DND-41 (cell line): ENCODE measurements around the gene MEGF11.

Source experiments
- ATAC-seq: fragments of 200-7000 bp; cut with Tn5 transposase; 3 replicates; pipeline ENCODE4 v1.9.1; 2021; ENCODE audit warnings: low read depth; ENCODE audit not compliant: insufficient read depth
- DNase-seq: peaks from one replicate; pipeline ENCODE4 v3.0.0-alpha.2; 2020
- H2AFZ ChIP-seq: 2 replicates; pipeline ENCODE4 v1.6.0; 2012; ENCODE audit warnings: low read depth, low read length
- H3K27ac ChIP-seq: 2 replicates; pipeline ENCODE4 v1.5.1; 2012; ENCODE audit warnings: low read length, inconsistent platforms
- H3K27me3 ChIP-seq: fragments of 200-600 bp; sonication (generic); 2 replicates; pipeline ENCODE4 v1.6.0; 2012; ENCODE audit warnings: low read length, mild to moderate bottlenecking, inconsistent platforms; ENCODE audit not compliant: insufficient read depth, poor library complexity
- H3K36me3 ChIP-seq: 2 replicates; pipeline ENCODE4 v1.5.1; 2012; ENCODE audit warnings: low read length, inconsistent platforms; ENCODE audit not compliant: insufficient read depth
- H3K4me1 ChIP-seq: 2 replicates; pipeline ENCODE4 v1.5.1; 2012; ENCODE audit warnings: mild to moderate bottlenecking, low read length; ENCODE audit not compliant: insufficient read depth
- H3K4me2 ChIP-seq: 2 replicates; pipeline ENCODE4 v1.6.0; 2012; ENCODE audit warnings: mild to moderate bottlenecking, moderate library complexity, low read length, inconsistent platforms; ENCODE audit not compliant: insufficient read depth
- H3K4me3 ChIP-seq, 2 experiments: fragments of 200-600 bp in 1 of 2; shearing (Covaris generic) in 1 of 2; 2 replicates each; pipeline ENCODE4 v1.5.1; 2012 to 2016; ENCODE audit warnings: inconsistent platforms in 2 of 2, low read length in 2 of 2, mild to moderate bottlenecking in 2 of 2, low read depth in 1 of 2, moderate library complexity in 1 of 2
- H3K79me2 ChIP-seq: 2 replicates; pipeline ENCODE4 v1.6.0; 2012; ENCODE audit warnings: low read length, inconsistent platforms; ENCODE audit not compliant: insufficient read depth
- H3K9ac ChIP-seq: 2 replicates; pipeline ENCODE4 v1.6.0; 2012; ENCODE audit warnings: low read depth, mild to moderate bottlenecking, inconsistent platforms, low read length, moderate library complexity
- H3K9me3 ChIP-seq: 2 replicates; pipeline ENCODE4 v1.5.1; 2012; ENCODE audit warnings: low read length, moderate library complexity, mild to moderate bottlenecking, inconsistent platforms; ENCODE audit not compliant: insufficient read depth, severe bottlenecking
- H4K20me1 ChIP-seq: 2 replicates; pipeline ENCODE4 v1.6.0; 2012; ENCODE audit warnings: low read length; ENCODE audit not compliant: insufficient read depth
- EZH2 ChIP-seq: IDR thresholded peaks from 3 replicates; pipeline ENCODE4 v1.6.1; 2012; ENCODE audit warnings: borderline replicate concordance, low read depth, mild to moderate bottlenecking, moderate library complexity, low read length, inconsistent platforms; ENCODE audit not compliant: severe bottlenecking
- TF ChIP-seq, protein P1 (sequence below): IDR thresholded peaks from 2 replicates; pipeline ENCODE4 v1.5.1; 2012; ENCODE audit warnings: borderline replicate concordance, low read length, moderate library complexity, mild to moderate bottlenecking; ENCODE audit not compliant: poor library complexity, severe bottlenecking; ENCODE audit errors: extremely low read depth

MEGF11 gene

DNA sequence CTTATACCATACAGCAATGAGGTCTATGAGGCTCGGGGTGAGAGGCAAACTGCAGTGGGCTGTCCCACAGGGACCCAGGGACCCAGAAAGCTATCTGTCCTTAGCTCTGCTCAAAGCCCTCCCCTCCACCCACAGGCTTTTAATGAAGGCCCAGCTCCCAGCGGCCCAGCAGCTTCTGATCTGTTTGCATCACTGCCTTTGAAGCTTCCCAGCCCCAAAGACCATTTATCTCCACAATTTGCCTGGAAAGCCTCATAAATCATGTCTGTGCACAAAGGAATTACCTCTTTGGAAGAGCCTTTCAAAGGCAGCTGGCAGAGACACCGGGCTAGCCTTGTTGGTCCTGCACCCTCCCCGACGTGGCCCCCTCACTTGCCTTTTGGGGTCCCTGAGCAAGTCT lies 260.3 kb downstream of the MEGF11 start:
- peaks cover 11% of the 10 kb centered on the region for H3K27me3 ChIP-seq
- H2AFZ ChIP-seq, result no peak overlapping the region
- H4K20me1 ChIP-seq, result no peaks in the 10 kb centered on the region; the same call in 1 of the 2 replicates
- no peak overlapping the region for H3K9ac ChIP-seq
- TF ChIP-seq EZH2, result no peak
- TF ChIP-seq, protein P1, sequence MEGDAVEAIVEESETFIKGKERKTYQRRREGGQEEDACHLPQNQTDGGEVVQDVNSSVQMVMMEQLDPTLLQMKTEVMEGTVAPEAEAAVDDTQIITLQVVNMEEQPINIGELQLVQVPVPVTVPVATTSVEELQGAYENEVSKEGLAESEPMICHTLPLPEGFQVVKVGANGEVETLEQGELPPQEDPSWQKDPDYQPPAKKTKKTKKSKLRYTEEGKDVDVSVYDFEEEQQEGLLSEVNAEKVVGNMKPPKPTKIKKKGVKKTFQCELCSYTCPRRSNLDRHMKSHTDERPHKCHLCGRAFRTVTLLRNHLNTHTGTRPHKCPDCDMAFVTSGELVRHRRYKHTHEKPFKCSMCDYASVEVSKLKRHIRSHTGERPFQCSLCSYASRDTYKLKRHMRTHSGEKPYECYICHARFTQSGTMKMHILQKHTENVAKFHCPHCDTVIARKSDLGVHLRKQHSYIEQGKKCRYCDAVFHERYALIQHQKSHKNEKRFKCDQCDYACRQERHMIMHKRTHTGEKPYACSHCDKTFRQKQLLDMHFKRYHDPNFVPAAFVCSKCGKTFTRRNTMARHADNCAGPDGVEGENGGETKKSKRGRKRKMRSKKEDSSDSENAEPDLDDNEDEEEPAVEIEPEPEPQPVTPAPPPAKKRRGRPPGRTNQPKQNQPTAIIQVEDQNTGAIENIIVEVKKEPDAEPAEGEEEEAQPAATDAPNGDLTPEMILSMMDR, result no peak
- DNase-seq (no peak), ATAC-seq (no peak)
- no peaks in the 10 kb centered on the region for H3K79me2 ChIP-seq
- no peaks in the 10 kb centered on the region for H3K36me3 ChIP-seq
- H3K27ac ChIP-seq, result no peak overlapping the region
- no peak overlapping the region for H3K4me3 ChIP-seq
- no peaks in the 10 kb centered on the region for H3K4me1 ChIP-seq
- H3K9me3 ChIP-seq, result no peaks in the 10 kb centered on the region
- no peak overlapping the region for H3K4me2 ChIP-seq

DNA sequence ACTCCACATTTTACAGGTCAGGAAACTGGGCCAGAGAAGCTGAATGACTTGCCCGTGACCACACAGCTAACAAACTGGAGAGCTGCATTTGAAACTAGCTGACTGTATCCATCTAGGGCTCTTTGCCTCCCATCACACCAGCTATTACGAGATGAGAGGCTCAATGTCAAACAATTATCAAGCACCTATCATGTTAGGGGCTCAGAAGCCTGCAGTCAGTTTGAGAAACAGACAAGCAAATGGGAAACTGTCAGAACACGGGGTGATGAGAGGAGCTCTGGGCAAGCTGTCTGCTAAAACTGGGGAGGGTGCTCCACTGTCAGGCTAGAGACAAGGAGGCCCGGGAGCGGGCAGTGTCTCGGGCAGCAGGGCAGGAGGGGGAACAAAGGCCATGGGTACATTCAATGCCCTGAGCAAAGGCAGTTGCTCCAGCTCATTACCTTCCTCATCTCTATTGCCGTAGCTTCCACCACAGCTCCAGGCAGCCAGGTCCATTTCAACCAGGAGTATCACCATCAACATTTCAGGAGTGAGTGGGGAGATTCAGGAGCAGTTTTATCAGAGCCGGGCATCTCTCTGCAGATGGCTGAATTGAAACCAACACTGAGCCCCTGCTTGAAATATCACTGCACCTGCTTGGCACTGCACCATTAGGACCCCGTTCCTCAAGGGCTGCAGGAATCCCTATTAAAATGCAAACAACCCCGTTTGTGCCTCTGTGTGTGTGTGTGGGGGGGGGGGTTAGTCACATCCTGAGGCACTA lies 261.6 kb downstream of the MEGF11 start:
- ATAC-seq (no peak), DNase-seq (no peak)
- no peak overlapping the region for H3K4me2 ChIP-seq
- H3K4me1 ChIP-seq, result no peaks in the 10 kb centered on the region
- no peaks in the 10 kb centered on the region for H3K79me2 ChIP-seq
- H3K9ac ChIP-seq, result no peak overlapping the region
- H3K27me3 ChIP-seq, result peaks cover 11% of the 10 kb centered on the region
- no peak overlapping the region for H3K27ac ChIP-seq
- H2AFZ ChIP-seq, result no peak overlapping the region
- no peak overlapping the region for H3K4me3 ChIP-seq
- no peaks in the 10 kb centered on the region; the same call in 1 of the 2 replicates for H4K20me1 ChIP-seq
- H3K9me3 ChIP-seq, result no peaks in the 10 kb centered on the region
- TF ChIP-seq, protein P1, result no peak
- TF ChIP-seq EZH2, result no peak
- H3K36me3 ChIP-seq, result no peaks in the 10 kb centered on the region

DNA sequence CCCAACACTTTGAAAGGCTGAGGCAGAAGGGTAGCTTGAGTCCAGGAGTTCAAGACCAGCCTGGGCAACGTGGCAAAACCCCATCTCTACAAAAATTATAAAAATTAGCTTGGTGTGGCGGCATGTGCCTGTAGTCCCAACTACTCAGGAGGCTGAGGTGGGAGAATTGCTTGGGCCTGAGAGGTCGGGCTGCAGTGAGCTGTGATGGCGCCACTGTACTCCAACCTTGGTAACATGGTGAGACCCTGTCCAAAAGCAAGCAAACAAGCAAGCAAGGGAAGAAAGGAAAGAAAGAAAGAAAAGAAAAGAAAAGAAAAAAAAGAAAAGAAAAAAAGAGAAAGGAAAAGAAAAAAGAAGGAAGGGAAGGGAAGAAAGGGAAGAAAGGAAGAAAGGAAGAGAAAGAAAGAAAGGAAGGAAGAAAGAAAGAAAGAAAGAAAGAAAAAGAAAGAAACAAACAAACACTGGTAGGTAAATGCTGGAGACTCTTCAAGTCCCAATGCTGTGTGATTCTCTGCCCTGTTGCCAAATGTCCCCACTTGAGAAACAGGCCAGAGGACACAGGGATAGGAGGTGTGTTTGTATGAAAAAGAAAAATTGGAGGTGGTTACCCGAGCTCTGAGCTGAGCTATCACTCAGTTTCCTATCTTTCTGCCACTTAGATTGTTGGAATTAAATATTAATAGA lies 263.1 kb downstream of the MEGF11 start:
- TF ChIP-seq EZH2, result no peak
- TF ChIP-seq, protein P1, result no peak
- Histone ChIP-seq H3K9me3 (no peaks in the 10 kb centered on the region), H3K4me1 (no peaks in the 10 kb centered on the region), H3K36me3 (no peaks in the 10 kb centered on the region), H3K9ac (no peak overlapping the region), H3K27ac (no peak overlapping the region), H3K27me3 (peaks cover 8% of the 10 kb centered on the region), H3K4me2 (no peak overlapping the region), H3K79me2 (no peaks in the 10 kb centered on the region), H4K20me1 (no peaks in the 10 kb centered on the region), H2AFZ (no peak overlapping the region), H3K4me3 (no peak overlapping the region)
- DNase-seq (no peak), ATAC-seq (no peak)
